PC-9 (cell line): ENCODE data around the gene PTPRF. TPM values are rescaled to one million over a fixed set of nuclear protein-coding genes. Genes with fewer than 3 reads are reported as not detected.

ENCODE experiments used
- BruUV-seq: library from RNA; stranded (reverse); fragments of 400-500 nt; replicated peaks from 2 replicates; lab custom pipeline; 2021; lab: Mats Ljungman, UMichigan
- CTCF ChIA-PET: fragments of 300-600 bp; sonication (Branson Sonifier 250); formaldehyde crosslinking; loops from one replicate; lab custom pipeline; 2022; ENCODE audit warnings: antibody characterized with exemption; lab: Charles Lee
- POLR2A ChIA-PET: fragments of 300-600 bp; sonication (Branson Sonifier 250); formaldehyde crosslinking; loops from one replicate; lab custom pipeline; 2022; ENCODE audit warnings: antibody characterized with exemption; ENCODE audit not compliant: unreplicated experiment; lab: Charles Lee
- DNase-seq, 2 experiments: peaks; one replicate each; pipeline versions ENCODE4 v3.0.0 to v3.0.0-alpha.2; 2015 to 2022; ENCODE audit warnings: mixed read lengths in 1 of 2
- H2AFZ ChIP-seq: fragments of 200-600 bp; sonication (generic); 2 replicates; pipeline ENCODE4 v1.8.1; 2017; ENCODE audit warnings: antibody characterized with exemption
- H3F3A ChIP-seq: fragments of 200-600 bp; sonication (generic); 2 replicates; pipeline ENCODE4 v1.8.1; 2017; ENCODE audit warnings: antibody characterized with exemption, mild to moderate bottlenecking, low read depth; ENCODE audit not compliant: insufficient read depth
- H3K27ac ChIP-seq: fragments of 200-600 bp; sonication (generic); 2 replicates; pipeline ENCODE4 v1.6.1; 2016; ENCODE audit warnings: mixed run types
- H3K27me3 ChIP-seq: fragments of 200-600 bp; sonication (generic); 2 replicates; pipeline ENCODE4 v1.6.1; 2016; ENCODE audit warnings: low read depth, mixed run types; ENCODE audit not compliant: insufficient read depth
- H3K36me3 ChIP-seq: fragments of 200-600 bp; sonication (generic); 2 replicates; pipeline ENCODE4 v1.6.1; 2016; ENCODE audit warnings: low read depth, mixed run types
- H3K4me1 ChIP-seq: fragments of 200-600 bp; sonication (generic); replicated peaks from 2 replicates; pipeline ENCODE4 v1.6.1; 2016; ENCODE audit warnings: mixed run types; ENCODE audit not compliant: insufficient read depth
- H3K4me2 ChIP-seq: fragments of 200-600 bp; sonication (generic); 2 replicates; pipeline ENCODE4 v1.6.1; 2017; ENCODE audit warnings: mixed run types
- H3K4me3 ChIP-seq: fragments of 200-600 bp; sonication (generic); 2 replicates; pipeline ENCODE4 v1.6.1; 2016; ENCODE audit warnings: mixed run types
- H3K79me2 ChIP-seq: fragments of 200-600 bp; sonication (generic); 2 replicates; pipeline ENCODE4 v1.6.1; 2017; ENCODE audit warnings: low read depth, mixed run types
- H3K9me2 ChIP-seq: fragments of 200-600 bp; sonication (generic); 2 replicates; pipeline ENCODE4 v1.8.1; 2017; ENCODE audit warnings: mild to moderate bottlenecking; ENCODE audit not compliant: insufficient read depth
- H3K9me3 ChIP-seq: fragments of 200-600 bp; sonication (generic); 2 replicates; pipeline ENCODE4 v1.8.1; 2016; ENCODE audit warnings: low read depth; ENCODE audit not compliant: insufficient read depth
- H4K20me1 ChIP-seq: fragments of 200-600 bp; sonication (generic); 2 replicates; pipeline ENCODE4 v1.8.1; 2017; ENCODE audit not compliant: insufficient read depth
- EZH2 ChIP-seq: fragments of 200-600 bp; sonication (generic); IDR thresholded peaks from 2 replicates; pipeline ENCODE4 v1.8.0; 2017; ENCODE audit warnings: antibody characterized with exemption, low read depth
- intact Hi-C: fragments of 100-400 bp; cut with micrococcal nuclease; formaldehyde crosslinking; loops from one replicate; pipeline ENCODE4 v1.10.0; 2022; ENCODE audit not compliant: unreplicated experiment
- total RNA-seq: library from RNA; stranded (reverse); gene quantifications from 2 replicates; pipeline ENCODE4 v1.2.3, GENCODE V29; 2021
- TF ChIP-seq, protein P1 (sequence below): fragments of 200-600 bp; sonication (generic); conservative IDR thresholded peaks from 2 replicates; pipeline ENCODE4 v1.6.1; 2017; ENCODE audit warnings: mixed run types, antibody characterized with exemption, mild to moderate bottlenecking, moderate library complexity

Gene PTPRF
- total RNA-seq, 1 experiment from 2014 or later: 359 TPM

- Histone ChIP-seq H3F3A (peaks cover 14% of the 10 kb centered on the region; the same call in 1 of the 2 replicates), H3K9me3 (no peaks in the 10 kb centered on the region), H3K4me1 (peaks cover 14% of the 10 kb centered on the region), H3K36me3 (peaks cover under 1% of the 10 kb centered on the region; the same call in 1 of the 2 replicates), H3K4me2 (no peak overlapping the region), H3K27ac (no peak overlapping the region), H3K79me2 (no peaks in the 10 kb centered on the region), H4K20me1 (no peaks in the 10 kb centered on the region), H3K9me2 (no peaks in the 10 kb centered on the region), H2AFZ (no peak overlapping the region), H3K27me3 (no peaks in the 10 kb centered on the region), H3K4me3 (no peak overlapping the region)
- intact Hi-C loops: no loop called here
- POLR2A ChIA-PET: no interaction called here
- TF ChIP-seq EZH2: no peak
- TF ChIP-seq, protein P1, sequence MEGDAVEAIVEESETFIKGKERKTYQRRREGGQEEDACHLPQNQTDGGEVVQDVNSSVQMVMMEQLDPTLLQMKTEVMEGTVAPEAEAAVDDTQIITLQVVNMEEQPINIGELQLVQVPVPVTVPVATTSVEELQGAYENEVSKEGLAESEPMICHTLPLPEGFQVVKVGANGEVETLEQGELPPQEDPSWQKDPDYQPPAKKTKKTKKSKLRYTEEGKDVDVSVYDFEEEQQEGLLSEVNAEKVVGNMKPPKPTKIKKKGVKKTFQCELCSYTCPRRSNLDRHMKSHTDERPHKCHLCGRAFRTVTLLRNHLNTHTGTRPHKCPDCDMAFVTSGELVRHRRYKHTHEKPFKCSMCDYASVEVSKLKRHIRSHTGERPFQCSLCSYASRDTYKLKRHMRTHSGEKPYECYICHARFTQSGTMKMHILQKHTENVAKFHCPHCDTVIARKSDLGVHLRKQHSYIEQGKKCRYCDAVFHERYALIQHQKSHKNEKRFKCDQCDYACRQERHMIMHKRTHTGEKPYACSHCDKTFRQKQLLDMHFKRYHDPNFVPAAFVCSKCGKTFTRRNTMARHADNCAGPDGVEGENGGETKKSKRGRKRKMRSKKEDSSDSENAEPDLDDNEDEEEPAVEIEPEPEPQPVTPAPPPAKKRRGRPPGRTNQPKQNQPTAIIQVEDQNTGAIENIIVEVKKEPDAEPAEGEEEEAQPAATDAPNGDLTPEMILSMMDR: no peak
- CTCF ChIA-PET: no interaction called here
- BruUV-seq: no TSS peak
- DNase-seq: peak in 1 of 2 experiments; percentile 0
Measured at GRCh38 chr1:43585557-43585956, 54.9 kb downstream of the PTPRF start.

- no peak overlapping the region for H2AFZ ChIP-seq
- peaks cover 3% of the 10 kb centered on the region; the same call in 1 of the 2 replicates for H3K36me3 ChIP-seq
- no peaks in the 10 kb centered on the region for H3K79me2 ChIP-seq
- no peaks in the 10 kb centered on the region for H4K20me1 ChIP-seq
- H3K4me3 ChIP-seq: no peak overlapping the region
- peaks cover 14% of the 10 kb centered on the region for H3K4me1 ChIP-seq
- no peaks in the 10 kb centered on the region for H3K27me3 ChIP-seq
- POLR2A ChIA-PET: no interaction called here
- no peaks in the 10 kb centered on the region for H3K9me2 ChIP-seq
- H3F3A ChIP-seq: peaks cover 13% of the 10 kb centered on the region; the same call in 1 of the 2 replicates
- no peaks in the 10 kb centered on the region for H3K9me3 ChIP-seq
- H3K4me2 ChIP-seq: no peak overlapping the region
- no TSS peak for BruUV-seq
- no peak overlapping the region for H3K27ac ChIP-seq
- no peak for TF ChIP-seq EZH2
- TF ChIP-seq, protein P1: no peak
- peak in 1 of 2 experiments; percentile 3 for DNase-seq
- CTCF ChIA-PET: no interaction called here
- intact Hi-C loops: no loop called here
Measured at GRCh38 chr1:43586136-43586731, 55.6 kb downstream of the PTPRF start.

DNA sequence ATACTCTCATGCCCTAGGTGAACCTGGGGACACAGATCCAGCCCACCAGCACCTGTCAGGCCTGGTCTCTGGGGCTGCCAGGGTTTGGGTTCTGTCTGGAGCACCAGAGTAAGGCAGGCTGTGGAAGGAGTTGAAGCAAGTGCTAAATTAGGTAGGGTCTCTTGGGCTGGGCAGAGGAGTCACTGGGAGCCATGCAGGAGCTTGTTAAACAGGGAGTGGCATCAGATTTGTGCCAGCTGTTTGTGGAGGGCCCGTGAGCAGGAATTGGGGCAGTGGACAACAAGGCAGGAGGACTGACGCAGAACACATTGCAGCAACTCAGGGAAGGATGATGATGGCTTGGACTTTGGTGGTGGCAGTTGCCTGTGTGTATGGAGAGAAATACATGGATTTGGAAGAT lies 56.3 kb downstream of the PTPRF start:
- TF ChIP-seq EZH2: no peak
- TF ChIP-seq, protein P1: no peak
- Histone ChIP-seq H3K4me3 (no peak overlapping the region), H3K79me2 (no peaks in the 10 kb centered on the region), H3K36me3 (peaks cover 3% of the 10 kb centered on the region; the same call in 1 of the 2 replicates), H3K4me1 (peaks cover 7% of the 10 kb centered on the region), H4K20me1 (no peaks in the 10 kb centered on the region), H3F3A (peaks cover 5% of the 10 kb centered on the region; the same call in 1 of the 2 replicates), H3K9me2 (no peaks in the 10 kb centered on the region), H3K27ac (no peak overlapping the region), H3K4me2 (no peak overlapping the region), H3K27me3 (no peaks in the 10 kb centered on the region), H2AFZ (no peak overlapping the region), H3K9me3 (no peaks in the 10 kb centered on the region)
- ChIA-PET POLR2A (no interaction called here), CTCF (no interaction called here)
- DNase-seq: no peak
- intact Hi-C loops: no loop called here
- no TSS peak for BruUV-seq
